ENCODE data around the gene PIEZO2. TPM values are rescaled to one million over a fixed set of nuclear protein-coding genes. Genes with fewer than 3 reads are reported as not detected.

The PIEZO2 gene
- total RNA-seq, 4 donors from 2014 or later: 0.18 to 3.0 (median 0.21) TPM

DNA sequence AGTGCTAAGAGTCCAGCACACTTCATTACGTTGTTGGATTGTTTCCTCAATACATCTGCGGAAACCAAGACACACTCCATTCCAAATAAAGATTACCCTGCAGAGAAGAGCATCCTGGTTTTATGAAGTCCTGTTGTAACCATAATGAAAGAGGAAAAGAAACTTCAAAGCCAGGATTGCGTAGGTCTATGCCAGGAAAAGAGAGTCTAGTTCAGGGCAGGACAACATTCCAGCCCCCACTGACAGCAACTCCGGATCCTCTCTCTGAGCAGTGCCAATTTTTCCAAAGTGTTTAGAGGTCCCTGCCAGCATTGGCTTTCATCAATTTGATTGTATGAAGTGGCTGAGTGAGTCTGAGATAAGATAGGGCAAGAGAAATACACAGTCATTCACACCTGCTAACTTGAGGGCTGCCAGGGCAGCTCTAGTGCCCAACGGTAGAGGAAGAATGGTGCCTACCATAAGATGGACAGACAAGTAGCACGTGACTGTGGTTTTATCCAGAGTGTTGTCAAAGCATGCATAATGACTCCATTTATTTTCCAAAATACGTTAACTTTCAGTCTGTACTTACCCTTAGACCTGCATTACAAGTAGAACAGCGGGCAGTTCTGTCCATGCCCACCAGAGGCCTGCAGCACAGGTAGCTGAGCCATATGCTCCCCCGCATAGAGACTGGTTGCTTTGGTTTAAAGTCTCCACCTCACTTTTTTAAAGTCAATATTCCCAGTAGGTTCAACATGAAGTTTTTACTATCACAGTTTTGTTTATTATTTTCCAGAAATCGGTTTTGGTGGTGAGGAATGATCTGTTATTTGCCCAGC lies 23.7 kb downstream of the PIEZO2 start:
- no peaks in the 10 kb centered on the region for H3K27me3 ChIP-seq
- no peaks in the 10 kb centered on the region for H3K4me1 ChIP-seq
- ATAC-seq (no peak), DNase-seq (no peak)
- intact Hi-C loops (cut with DNase I; ENCODE audit: low total_unique reads): no loop called here
- TF ChIP-seq, protein P1, sequence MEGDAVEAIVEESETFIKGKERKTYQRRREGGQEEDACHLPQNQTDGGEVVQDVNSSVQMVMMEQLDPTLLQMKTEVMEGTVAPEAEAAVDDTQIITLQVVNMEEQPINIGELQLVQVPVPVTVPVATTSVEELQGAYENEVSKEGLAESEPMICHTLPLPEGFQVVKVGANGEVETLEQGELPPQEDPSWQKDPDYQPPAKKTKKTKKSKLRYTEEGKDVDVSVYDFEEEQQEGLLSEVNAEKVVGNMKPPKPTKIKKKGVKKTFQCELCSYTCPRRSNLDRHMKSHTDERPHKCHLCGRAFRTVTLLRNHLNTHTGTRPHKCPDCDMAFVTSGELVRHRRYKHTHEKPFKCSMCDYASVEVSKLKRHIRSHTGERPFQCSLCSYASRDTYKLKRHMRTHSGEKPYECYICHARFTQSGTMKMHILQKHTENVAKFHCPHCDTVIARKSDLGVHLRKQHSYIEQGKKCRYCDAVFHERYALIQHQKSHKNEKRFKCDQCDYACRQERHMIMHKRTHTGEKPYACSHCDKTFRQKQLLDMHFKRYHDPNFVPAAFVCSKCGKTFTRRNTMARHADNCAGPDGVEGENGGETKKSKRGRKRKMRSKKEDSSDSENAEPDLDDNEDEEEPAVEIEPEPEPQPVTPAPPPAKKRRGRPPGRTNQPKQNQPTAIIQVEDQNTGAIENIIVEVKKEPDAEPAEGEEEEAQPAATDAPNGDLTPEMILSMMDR (IDR thresholded peaks at IDR 0.05 in 4 of 5, conservative IDR thresholded peaks at IDR 0.05 in 1 of 5): no peak
- TF ChIP-seq POLR2A (IDR thresholded peaks at IDR 0.05): no peak
- H3K9me3 ChIP-seq: no peaks in the 10 kb centered on the region
- in situ Hi-C loops (cut with MboI; ENCODE audit: low sequenced_read_pairs in 4 of 4): loop anchor here in 1 of 4 donors (25.0 kb wide), 1 partner anchor 263 kb away; no protein-coding TSS in a partner anchor
- H3K27ac ChIP-seq: no peak overlapping the region
- H3K4me3 ChIP-seq: no peak overlapping the region
- H3K36me3 ChIP-seq: no peaks in the 10 kb centered on the region

DNA sequence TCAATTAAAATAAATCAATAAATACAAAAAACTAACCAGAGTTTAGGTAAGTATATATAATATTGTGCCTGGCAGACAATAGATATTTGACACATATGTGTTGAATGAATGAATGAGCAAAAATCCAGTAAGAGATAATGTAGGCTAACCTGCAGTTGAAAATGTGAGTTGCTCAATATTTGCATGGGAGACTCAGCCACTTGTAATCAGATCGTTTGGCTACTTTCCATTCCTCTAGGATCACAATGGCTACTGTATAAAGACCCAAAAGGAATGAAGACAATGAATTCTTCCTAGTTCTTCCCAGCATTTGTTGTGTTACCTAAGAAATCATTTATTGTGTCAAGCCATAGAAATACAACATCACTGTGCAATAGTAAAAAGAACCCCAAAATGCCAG lies 25.3 kb downstream of the PIEZO2 start:
- Histone ChIP-seq H3K4me3 (no peak overlapping the region), H3K9me3 (no peaks in the 10 kb centered on the region), H3K27me3 (no peaks in the 10 kb centered on the region), H3K36me3 (no peaks in the 10 kb centered on the region), H3K27ac (no peak overlapping the region), H3K4me1 (no peaks in the 10 kb centered on the region)
- in situ Hi-C loops (cut with MboI; ENCODE audit: low sequenced_read_pairs in 4 of 4) (no loop called here), intact Hi-C loops (cut with DNase I; ENCODE audit: low total_unique reads) (no loop called here)
- no peak for ATAC-seq
- no peak for DNase-seq
- TF ChIP-seq POLR2A (IDR thresholded peaks at IDR 0.05): no peak
- TF ChIP-seq, protein P1 (IDR thresholded peaks at IDR 0.05 in 4 of 5, conservative IDR thresholded peaks at IDR 0.05 in 1 of 5): no peak

DNA sequence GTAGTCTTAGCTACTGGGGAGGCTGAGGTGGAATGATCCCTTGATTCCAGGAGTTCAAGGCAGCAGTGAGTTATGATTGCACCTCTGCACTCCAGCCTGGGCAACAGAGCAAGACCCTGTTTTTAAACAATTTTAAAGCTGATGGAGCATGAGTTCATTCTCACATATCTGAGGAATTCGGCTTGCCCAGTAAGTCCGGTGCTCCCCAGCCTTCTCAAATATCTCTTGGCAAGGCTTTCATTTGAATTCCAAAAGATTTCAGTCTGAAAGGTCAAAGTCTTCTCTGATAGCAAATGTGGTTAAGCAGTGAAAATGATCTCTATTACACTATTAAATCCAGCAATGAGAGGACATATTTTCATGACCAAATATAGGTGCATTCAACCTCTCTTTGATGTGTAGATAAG lies 27.9 kb downstream of the PIEZO2 start:
- no peaks in the 10 kb centered on the region for H3K36me3 ChIP-seq
- DNase-seq: no peak
- H3K9me3 ChIP-seq: no peaks in the 10 kb centered on the region
- in situ Hi-C loops (cut with MboI; ENCODE audit: low sequenced_read_pairs in 4 of 4): no loop called here
- H3K27me3 ChIP-seq: no peaks in the 10 kb centered on the region
- H3K4me1 ChIP-seq: no peaks in the 10 kb centered on the region
- intact Hi-C loops (cut with DNase I; ENCODE audit: low total_unique reads): no loop called here
- TF ChIP-seq POLR2A (IDR thresholded peaks at IDR 0.05): no peak
- TF ChIP-seq, protein P1 (IDR thresholded peaks at IDR 0.05 in 4 of 5, conservative IDR thresholded peaks at IDR 0.05 in 1 of 5): no peak
- ATAC-seq: no peak
- no peak overlapping the region for H3K27ac ChIP-seq
- no peak overlapping the region for H3K4me3 ChIP-seq

DNA sequence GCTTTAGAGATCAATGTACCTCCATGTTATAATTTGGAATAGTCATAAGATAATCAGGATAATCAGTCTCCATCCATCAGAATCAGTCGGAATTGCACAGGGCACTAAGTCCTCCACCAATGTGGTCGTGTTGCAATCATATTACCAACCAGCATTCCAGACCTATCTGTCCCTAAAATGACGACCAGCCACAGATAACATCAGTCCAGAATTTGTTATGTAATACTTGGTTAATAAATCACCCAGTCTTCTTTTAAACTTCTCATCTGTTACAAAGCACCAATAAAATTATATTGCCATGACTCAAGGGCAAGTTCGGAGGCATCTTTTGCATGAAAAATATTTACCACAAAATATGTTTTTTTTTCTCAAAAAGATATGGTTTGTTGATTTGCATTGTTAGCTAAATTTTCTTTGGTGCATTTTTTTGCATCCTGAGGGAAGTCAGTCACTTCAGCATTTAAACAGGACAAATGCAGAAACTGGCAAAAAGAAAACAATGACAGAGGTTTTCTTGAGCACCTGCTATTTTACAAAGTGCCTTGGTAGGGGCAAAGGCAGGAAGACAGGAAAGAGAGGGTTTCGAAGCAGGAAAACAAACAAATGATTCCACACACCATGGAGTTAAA lies 29.3 kb downstream of the PIEZO2 start:
- in situ Hi-C loops (cut with MboI; ENCODE audit: low sequenced_read_pairs in 4 of 4): no loop called here
- Histone ChIP-seq H3K4me3 (no peak overlapping the region), H3K27ac (no peak overlapping the region), H3K27me3 (no peaks in the 10 kb centered on the region), H3K4me1 (no peaks in the 10 kb centered on the region), H3K9me3 (no peaks in the 10 kb centered on the region), H3K36me3 (no peaks in the 10 kb centered on the region)
- DNase-seq: no peak
- intact Hi-C loops (cut with DNase I; ENCODE audit: low total_unique reads): no loop called here
- ATAC-seq: no peak
- TF ChIP-seq, protein P1 (IDR thresholded peaks at IDR 0.05 in 4 of 5, conservative IDR thresholded peaks at IDR 0.05 in 1 of 5): no peak
